Coronary artery (tissue), 2 donors: ENCODE results near the gene AIP.

Source experiments
- DNase-seq: peaks from one replicate; pipeline ENCODE4 v3.0.0-alpha.2; 2017; ENCODE audit warnings: low spot score
- H3K27ac ChIP-seq, 2 donors: fragments of 200-600 bp; sonication (generic); one replicate each; pipeline ENCODE4 v1.5.1; 2016 to 2019
- H3K4me3 ChIP-seq: fragments of 200-600 bp; sonication (generic); 2 replicates; pipeline ENCODE4 v1.5.1; 2016; ENCODE audit warnings: mild to moderate bottlenecking, moderate library complexity
- CTCF ChIP-seq: fragments of 200-600 bp; sonication (generic); IDR thresholded peaks from one replicate; pipeline ENCODE4 v1.5.1; 2019; ENCODE audit warnings: antibody characterized with exemption

Gene AIP

DNA sequence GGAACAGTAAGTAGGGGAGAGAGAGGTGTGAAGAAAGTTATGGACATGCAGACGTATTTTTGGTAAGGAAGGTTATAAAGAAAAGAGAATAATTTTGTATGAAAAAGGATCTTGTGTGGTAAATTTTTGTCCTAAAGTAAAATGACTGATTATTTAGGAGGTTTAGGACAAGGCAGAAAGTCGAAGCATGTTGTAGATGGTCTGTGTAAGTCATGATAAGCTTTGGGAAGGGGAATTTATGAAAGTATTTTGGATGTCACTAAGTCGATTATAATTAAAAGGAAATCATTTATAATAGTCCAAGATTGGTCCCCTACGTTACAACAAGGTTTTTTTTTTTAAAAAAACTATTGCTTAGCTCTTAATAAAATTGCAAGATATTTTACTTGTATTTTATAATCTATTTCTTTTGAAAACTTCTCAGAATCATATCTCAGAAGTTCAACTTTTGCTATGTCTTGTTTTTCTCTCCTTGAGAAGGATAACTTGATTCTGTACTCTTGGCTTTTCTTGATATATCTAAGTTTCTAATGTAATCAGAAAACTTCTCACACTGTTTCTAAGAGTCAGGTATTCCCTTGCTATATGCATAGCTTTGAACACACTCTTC is 51.3 kb downstream of the AIP start:
- TF ChIP-seq CTCF = no peak
- DNase-seq = no peak
- H3K27ac ChIP-seq = no peak overlapping the region
- no peak overlapping the region for H3K4me3 ChIP-seq

- no peak for TF ChIP-seq CTCF
- Histone ChIP-seq H3K4me3 (no peak overlapping the region), H3K27ac (no peak overlapping the region)
- DNase-seq = no peak
These were observed 52.7 kb downstream of the AIP start for GRCh38 chr11:67535561-67535960.

DNA sequence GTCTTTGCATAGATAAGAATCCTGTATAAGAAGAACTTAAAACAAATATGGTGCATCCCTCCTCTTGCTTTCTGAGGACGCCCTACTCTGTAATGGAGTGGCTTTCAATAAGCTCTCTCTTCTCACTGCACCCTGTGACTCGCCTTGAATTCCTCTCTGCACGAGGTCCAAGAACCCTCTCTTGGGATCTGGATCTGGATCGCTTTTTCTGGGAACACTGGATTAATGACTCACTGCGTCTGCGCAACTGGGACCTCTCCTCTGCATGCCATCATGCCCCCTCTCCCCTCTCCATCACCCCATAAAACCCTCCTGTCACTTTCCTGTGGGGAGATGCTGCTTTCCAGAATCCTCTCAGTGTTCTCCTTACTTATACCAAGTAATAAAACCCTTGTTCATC is 55.5 kb downstream of the AIP start:
- Histone ChIP-seq H3K4me3 (no peak overlapping the region), H3K27ac (no peak overlapping the region)
- no peak for DNase-seq
- TF ChIP-seq CTCF = no peak

- no peak for TF ChIP-seq CTCF
- no peak overlapping the region for H3K27ac ChIP-seq
- DNase-seq = no peak
- H3K4me3 ChIP-seq = no peak overlapping the region
These were observed 56.1 kb downstream of the AIP start for GRCh38 chr11:67538823-67539505.

DNA sequence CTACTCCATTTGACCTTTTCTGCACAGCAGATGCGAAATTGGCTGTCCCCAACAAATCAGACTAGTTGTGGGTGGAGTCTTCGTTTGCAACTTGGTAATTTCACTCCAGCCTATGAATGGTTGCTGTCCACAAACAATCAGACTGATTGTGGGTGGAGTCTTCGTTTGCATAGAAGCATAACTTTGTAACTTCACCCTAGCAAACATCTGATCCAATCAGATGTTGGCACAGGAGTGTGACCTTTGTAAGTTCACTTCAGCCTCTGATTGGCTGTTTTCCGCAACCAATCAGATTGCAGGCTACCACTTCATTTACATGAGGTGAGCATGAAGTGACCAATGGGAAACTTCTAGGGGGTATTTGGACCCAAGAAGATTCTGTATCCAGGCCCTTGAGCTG is 56.7 kb downstream of the AIP start:
- no peak overlapping the region for H3K27ac ChIP-seq
- no peak for DNase-seq
- H3K4me3 ChIP-seq = no peak overlapping the region
- no peak for TF ChIP-seq CTCF
